Measurements from ENCODE around the gene ACSM6. TPM values are rescaled to one million over a fixed set of nuclear protein-coding genes. Genes with fewer than 3 reads are reported as not detected.

ACSM6 gene
- total RNA-seq, 1 experiment from 2014 or later, result not detected

DNA sequence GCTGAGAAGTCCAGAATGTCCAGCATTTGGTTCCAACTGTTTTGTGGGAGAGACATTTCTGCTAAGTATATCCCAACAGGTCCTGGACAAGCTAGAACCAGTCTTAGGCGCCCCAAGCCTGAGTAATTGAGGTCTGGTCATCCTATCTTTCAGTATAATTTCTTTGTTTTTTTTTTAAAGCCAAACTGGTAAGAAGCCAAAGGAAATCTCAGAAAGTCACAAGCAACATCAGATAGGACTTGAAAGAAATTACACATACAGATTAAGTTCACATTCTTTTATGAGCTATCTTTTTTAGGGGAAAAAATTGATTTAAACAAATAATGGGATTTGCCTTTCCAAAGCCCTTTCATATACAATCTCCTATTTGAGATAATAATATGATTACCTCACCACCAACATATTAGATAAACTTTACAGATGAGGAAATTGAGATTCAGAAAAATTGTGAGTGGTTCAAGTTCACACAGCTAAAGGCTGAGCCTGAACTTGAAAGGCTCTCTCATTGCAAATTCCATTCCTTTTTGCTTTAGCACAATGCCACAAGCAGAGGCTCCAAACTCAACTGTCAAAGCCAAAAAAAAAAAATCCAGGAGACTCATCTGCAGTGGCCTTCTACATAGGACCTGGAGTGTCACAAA, 81.8 kb downstream of the ACSM6 start (continued):
- TF ChIP-seq E2F1 (CRISPR knock-in tag; IDR thresholded peaks at IDR 0.05) (no peak), PRRX2 (CRISPR knock-in tag; IDR thresholded peaks at IDR 0.05) (no peak), ZNF396 (CRISPR knock-in tag; IDR thresholded peaks at IDR 0.05; ENCODE audit: borderline replicate concordance) (no peak), ERG (CRISPR knock-in tag; IDR thresholded peaks at IDR 0.05) (no peak), AFF4 (CRISPR knock-in tag; IDR thresholded peaks at IDR 0.05; ENCODE audit: borderline replicate concordance) (no peak), TEAD1 (CRISPR knock-in tag; IDR thresholded peaks at IDR 0.05) (no peak), ELF4 (CRISPR knock-in tag; IDR thresholded peaks at IDR 0.05; ENCODE audit: low read depth) (no peak)

- H3K27ac Mint-ChIP-seq, result peak overlapping the region; percentile 79; the same call in 1 of the 2 replicates
- H3K36me3 Mint-ChIP-seq, result peaks cover 4% of the 10 kb centered on the region; the same call in 1 of the 2 replicates
- H3K4me1 Mint-ChIP-seq, result peaks cover 66% of the 10 kb centered on the region
- peaks cover 6% of the 10 kb centered on the region; the same call in 1 of the 2 replicates for H3K9me3 Mint-ChIP-seq
- no peaks in the 10 kb centered on the region for H3K27me3 Mint-ChIP-seq (ENCODE audit: low read depth)
- CTCF ChIA-PET, result interaction anchor here (0.5 to 2.6 kb wide), 9 partner anchors 12 to 154 kb away, joined by 3 to 20 read pairs (median 4); no protein-coding TSS in a partner anchor
- DNase-seq (ENCODE audit: low spot score) (no peak), ATAC-seq (no peak)
- no peak overlapping the region for H3K4me3 Mint-ChIP-seq
- TF ChIP-seq ETV6 (CRISPR knock-in tag; IDR thresholded peaks at IDR 0.05) (no peak), TEAD4 (CRISPR knock-in tag; IDR thresholded peaks at IDR 0.05) (no peak), ATF3 (CRISPR knock-in tag; conservative IDR thresholded peaks at IDR 0.05) (no peak), E2F1 (CRISPR knock-in tag; IDR thresholded peaks at IDR 0.05) (no peak), ZNF423 (CRISPR knock-in tag; IDR thresholded peaks at IDR 0.05) (no peak), RORB (CRISPR knock-in tag; IDR thresholded peaks at IDR 0.05) (no peak), ATF1 (CRISPR knock-in tag; IDR thresholded peaks at IDR 0.05) (no peak), NFYB (CRISPR knock-in tag; conservative IDR thresholded peaks at IDR 0.05; ENCODE audit: low read depth) (no peak), CTCF (IDR thresholded peaks at IDR 0.05) (no peak)
- POLR2A ChIA-PET, result interaction anchor here (0.6 kb wide), 1 partner anchor 1677 kb away, joined by 3 read pairs; no protein-coding TSS in a partner anchor
These were observed 82.5 kb downstream of the ACSM6 start for GRCh38 chr10:95276367-95277200.

All from WTC11 (cell line).